NCI-H1694 treated with DMSO at 0.1 percent for 48 hours (cell line): ENCODE results near the gene USP35.
A peak's percentile ranks its signal among the peaks of the same experiment; 100 is the strongest.
"Not testable (repeated sequence)": the region's sequence is repeated elsewhere in the genome, so short reads cannot be mapped to it uniquely, and the experiment has no call there.

ENCODE experiments used
- DNase-seq: peaks from one replicate; lab custom pipeline; 2025; lab: John Stamatoyannopoulos, UW

Gene USP35

DNA sequence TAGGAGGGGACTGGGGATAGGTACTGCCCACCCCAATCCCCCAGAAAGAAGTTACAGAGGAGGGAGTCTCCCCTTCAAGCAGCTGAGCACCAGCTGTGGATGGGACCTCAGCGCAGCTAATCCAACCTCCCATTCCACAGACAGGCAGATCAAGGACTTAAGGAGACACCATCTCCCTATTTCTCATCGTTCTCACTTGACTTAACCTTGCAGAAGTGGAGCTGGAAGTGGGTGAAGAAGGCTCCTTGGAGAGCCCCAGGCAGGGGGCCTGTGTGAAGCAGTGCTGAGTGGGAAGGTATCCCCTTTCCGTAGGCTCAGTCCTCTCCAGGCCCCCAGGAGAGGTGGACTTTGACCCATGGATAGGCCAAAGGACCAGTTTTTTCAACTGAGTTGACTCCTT lies 27.3 kb downstream of the USP35 start:
- DNase-seq = no peak

DNA sequence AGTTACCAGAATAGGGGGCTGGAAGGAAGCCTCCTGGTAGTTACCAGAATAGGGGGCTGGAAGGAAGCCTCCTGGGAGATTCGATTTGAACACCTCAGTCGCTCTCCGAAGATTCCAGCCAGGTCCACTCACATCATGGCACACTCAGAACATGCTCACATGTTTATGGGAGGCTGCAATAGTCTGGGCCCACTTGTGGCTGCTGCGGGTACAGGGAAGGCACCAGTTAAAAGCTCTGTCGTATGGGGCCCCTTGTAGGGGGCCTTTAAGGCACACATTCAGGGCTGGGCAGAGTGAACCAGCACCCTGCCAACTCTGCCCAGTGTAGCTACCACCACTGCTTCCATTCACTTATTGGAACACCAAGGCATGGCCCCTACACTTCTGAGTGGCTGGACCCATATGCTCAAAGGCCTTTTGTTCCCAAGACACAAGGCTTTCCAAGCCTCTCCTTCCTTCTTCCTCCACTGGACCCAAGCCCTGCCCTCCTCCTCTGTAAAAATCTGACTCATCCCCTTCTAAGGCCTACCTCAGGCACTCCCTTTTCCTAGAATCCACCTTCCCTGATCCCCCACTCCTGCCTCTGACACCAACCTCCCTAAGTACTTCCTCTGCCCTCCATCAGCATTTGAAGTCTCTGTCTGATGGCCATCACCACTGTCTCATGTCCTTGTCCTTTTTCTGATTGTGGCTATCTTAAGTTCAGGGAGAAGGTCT lies 28.0 kb downstream of the USP35 start:
- DNase-seq = no peak

DNA sequence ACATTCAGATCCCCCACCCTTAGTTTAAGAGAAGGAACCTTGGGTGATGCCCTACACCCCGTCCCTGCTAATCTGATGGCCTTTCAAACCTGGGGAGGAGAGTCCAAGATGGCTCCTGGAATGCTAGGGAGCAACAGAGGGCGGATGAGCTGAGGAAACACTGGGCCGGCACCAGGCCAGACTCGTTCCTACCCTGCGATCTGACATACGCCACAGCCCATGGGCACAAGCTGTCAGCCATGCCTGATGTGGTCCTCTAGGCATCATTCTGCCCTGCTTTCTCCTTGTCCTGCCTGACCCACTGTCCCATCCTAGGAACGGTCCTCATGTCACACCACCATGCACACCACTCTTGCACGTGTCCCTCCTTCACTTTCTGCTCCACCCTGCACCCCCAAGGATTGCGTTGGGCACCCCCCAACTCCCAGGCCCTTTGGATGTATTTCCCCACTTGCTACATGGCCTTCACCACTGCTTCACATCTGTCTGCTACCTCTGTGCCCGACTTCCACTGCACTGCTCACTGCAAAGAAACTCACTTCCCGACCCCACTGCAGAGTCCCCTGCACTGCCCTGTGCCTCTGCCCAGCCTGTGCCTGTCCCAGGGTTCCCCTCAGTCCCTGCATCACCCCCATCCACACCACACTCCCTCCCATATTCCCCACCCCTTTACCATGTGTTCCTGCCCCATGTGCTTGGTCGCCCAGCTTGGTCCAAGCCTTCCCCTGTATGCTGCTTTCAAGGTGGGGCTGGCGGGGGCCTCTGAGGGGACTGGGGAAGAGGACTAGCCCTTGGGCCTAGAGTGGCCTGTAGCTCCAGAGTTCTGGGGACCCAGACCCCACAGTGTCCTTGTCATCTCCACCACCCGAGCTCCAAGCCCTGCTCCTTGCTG lies 29.2 kb downstream of the USP35 start:
- DNase-seq = no peak

DNA sequence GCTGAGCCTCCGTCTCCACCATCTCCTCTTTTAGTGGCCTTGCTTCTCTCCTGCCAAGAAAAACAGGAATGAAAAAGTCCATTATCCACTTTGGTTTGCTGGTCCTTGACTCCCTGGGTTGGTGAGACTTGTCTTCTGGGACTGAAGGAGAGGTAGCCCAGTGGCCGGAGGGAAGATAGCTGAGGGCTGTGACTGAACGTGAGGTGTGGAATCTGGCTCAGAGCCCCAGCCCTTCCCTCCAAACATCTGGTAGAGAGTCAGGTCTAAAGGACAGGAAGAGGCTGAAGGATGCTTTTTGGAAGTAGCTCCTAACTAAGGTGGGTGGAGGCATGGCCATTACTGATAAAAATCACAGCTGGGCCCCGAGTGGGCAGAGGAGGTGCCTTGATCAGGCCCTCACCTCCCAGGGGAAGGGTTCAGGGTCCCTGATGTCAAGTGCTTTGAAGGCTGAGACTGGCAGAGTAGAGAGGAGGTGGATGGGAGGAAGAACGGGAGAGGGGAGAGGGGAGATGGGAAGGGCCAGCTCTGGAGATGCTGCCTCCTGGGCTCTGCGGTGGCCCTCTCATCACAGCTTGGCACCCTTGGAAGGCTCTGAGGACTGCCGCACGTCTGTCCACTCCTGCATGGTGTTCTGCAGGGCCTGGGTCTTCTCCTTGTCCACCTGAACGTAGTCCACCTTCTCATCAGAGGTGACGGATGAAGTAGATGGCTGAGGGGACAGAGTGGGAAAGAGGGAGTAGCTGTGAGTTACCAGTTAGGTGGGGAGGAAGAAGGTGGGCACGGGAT lies 30.2 kb downstream of the USP35 start:
- DNase-seq = no peak

DNA sequence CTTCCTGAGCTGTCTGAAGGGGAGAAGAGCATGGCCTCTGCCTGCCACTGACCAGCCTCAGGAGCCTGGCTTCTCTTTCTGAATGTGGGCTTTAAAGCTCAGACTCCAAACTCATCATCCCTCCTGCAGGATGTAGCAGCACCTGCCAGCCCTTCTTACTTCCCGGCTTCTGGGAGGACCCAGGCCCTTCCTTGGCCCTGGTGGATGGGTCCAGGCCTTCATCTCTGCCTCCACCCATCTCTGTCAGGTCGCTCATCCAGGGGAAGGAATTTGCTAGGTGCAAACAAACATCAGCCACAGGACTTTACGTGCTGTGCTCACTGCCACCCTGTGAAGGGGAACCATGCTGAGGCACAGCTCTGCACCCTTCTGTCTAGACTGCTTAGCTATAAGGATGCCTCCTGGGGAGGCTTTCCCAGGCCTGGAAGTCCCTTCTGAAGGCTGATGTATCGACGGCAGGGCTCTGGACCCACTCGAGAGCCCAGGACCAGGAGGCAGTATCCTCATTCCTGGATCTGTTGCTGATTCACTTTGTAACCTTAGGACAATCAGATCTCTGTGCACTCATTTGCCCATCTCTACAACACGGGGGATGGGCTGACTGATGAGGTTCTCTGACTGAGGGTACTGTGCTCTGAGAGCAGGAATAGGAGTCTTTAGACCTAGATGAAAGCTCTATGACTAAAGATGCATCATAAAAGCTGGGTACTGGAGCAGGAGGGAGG lies 30.9 kb downstream of the USP35 start:
- DNase-seq = no peak

DNA sequence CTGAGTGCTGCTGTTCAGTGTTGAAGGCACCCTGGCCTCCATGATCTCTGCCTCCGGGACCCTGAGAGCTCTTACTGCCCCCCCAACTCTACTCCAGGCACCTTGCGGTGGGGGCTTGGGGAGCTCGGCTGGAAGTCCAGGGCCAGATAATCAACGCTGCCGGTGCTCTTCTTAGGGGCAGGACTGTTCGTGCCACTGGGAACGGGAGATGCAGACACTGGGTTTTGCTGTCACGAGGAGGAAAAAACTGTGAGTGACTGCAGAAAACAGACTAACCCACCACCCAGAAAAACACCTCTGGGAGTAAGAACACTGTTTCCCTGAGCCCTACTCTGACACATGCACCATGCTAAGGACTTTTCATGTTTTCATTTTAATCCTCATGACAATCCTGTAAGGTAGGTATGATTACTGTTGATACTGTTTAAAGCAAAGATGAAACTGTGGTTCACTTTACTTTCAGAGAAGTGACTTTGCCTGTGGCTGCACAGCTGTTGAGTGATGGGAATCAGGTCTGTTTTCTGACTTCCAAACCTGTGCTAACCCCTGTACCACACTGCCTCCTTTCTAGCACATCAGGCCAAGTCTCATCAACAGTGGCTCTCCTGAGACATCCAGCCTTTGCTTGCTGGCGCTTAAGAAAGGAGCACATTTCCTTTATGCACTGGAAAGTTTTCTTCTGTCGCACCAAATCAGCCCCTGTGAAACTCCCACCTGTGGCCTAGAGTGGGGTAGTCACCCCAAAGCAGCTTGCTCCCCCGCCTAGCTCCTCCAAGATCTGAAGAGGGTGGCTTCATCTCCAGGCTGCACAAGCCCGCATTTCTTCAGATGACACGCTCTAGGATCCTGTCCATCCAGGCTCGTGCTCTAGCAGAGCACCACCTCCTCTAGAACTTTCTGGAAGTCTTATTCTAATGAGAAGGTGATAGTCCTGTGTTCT lies 31.8 kb downstream of the USP35 start:
- DNase-seq = no peak

DNA sequence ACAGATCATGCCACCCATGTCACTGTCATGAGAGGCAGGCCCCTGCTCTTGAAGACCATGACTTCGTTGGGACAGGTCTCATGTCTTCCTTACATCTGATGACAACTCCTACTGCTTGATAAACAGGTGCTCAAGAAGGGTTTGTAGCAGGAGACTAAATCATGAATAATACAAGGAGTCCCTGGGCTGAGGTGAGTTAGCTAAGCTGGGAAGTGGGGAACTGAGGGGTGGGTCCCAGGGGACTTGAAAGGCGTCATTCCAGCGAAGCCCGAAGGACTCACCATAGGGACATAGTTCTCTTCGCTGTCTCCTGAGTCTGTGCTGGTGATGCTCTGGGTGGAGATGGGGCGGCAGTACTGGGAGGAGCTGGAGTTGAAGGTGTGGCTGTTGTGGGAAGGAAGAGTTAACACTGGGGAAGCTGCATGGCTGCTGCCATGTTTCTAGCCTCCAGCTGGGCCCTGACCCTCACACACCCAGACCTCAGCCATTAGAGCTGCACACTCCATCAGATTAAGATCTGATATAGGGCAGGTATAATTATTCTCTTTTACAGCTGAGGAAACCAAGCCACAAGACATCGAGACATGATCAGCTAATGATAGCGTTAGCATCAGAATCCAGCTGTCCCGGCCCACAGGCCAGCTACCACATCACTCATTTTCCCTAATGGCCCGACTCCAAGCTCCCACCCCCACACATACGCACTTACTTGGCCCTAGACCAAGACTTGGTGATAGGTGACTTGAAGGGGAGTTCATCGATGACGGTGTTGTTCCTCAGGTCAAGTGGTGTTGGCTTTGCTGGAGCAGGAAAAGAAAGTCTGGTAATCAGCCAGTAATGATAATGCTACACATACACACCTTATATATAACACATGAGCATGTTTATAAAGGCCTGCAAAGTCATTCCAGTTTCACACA lies 32.9 kb downstream of the USP35 start:
- no peak for DNase-seq

DNA sequence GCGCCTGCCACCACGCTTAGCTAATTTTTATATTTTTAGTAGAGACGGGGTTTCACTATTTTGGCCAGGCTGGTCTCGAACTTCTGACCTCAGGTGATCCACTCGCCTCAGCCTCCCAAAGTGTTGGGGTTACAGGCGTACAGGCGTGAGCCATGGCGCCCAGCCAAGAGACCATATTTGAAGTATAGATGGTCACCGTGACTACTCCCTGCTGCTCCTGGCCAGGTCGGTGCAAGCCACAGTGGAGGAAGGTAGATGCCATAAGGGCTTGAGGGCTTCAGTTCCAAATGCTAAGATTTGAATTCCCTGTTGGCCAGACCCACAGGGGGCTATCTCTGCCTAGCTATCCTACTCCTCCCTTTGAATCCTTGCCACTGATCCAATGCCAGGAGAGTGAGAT lies 34.0 kb downstream of the USP35 start:
- not testable (repeated sequence) for DNase-seq

DNA sequence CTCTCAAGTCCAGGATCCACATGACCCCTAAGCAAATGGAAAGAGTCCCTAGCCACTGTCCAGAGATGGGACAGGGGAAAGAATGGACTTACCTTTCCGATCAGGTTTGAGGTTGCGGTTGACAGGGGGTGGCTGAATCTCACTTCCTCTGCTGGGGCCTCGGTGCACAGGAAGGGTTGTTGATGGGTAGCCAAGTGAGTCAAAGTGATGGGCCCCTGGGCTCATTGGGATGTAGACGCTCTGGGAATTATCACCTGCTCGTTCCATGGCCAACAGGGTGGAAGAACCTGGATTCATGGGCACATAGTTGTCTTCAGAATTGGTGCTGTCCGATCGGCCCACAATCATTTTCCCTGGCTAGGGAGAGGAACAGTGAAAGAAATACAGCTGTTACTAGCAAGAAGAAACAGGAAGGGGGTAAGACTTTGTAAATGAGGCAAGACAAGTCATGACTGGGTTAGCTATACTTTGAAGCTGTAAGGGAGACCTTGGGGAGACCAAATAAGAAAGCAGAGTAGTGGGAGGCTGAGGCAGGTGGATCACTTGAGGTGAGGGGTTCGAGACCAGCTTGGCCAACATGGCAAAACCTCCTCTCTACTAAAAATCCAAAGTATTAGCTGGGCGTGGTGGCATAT lies 34.7 kb downstream of the USP35 start:
- DNase-seq = no peak

DNA sequence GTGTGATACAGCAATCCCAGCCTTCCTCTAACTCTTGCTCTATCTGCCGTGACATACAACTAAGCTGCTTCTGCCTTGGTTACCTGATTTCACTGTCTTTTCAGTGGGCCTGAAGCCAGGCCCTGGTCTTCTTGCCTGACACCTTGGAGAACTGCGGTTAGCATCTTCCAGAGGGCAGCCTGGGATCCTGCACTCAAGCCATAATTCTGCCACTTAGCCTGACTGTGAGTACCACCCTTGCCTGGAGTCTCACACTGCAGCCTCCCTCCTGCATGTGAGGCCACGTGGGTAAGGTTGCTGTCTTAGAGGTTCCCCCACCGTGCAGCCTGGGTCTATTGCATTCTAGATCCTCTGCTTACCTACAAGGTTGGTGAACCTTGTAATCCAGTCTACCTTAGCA lies 35.8 kb downstream of the USP35 start:
- no peak for DNase-seq

DNA sequence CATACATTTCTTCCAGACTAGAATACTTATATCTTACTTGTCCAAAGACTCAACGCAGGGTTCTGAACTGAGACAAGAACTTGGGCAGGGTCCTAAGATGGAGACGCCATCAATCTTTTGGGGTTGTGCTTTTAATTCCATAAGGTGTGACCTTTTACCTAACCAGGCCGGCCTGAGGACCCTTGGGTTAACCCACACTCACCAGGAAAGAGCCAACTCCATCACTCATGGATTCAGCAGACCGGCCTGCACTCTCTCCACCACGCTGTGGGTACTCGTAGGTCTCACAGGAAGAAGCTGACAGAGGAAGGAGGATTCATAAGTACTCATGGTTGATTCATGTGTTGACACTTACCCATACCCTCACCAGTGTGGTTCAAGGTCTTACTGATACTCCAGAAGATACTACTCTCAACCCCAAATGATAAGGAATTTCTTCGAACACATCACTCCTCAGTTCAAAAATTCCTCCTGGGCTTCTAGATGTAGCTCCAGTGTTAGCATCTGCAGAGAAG lies 36.2 kb downstream of the USP35 start:
- DNase-seq = no peak

DNA sequence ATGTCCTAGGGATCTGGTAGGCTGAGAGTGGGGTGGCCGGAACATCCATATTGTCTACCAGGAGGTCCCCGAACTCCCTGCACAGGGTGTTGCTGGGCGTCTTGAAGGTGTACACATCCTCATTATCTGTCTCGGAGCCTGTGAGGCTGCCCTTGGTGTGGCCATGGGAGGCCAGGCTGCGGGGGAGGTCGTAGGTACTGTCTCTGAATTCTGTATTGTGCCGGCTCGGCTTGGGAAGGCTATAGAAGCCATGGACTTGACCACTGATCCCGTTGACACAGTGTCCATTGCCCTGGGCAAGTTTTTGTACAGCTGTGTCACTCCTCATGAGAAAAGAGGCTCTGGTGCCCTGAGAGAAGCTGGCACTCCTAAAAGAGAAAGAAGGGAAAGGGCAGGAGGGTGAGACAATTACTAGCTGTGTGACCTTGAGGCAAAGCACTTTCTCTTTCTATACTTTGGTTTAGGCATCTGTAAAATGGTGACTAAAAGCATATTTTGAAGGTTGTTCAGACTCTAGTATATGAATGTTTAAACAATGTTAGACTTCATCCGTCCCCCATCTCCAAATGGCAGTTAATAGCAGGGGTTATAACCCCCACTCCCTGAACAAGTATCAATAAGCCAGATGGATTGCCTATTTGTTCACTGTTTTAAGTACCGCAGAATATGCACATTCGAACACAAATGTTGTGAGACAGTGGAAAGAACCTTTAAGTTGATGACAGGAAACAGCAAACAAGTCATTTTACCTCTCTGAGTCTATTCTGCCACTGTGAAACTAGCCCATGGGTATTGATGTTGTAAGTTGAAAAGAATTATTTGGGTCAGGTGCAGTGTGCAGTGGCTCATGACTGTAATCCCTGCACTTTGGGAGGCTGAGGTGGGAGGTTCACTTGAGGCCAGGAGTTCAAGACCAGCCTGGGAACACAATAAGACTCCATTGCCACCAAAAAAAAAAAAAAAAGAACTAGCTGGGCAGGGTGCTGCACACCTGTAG lies 38.3 kb downstream of the USP35 start:
- DNase-seq = no peak

DNA sequence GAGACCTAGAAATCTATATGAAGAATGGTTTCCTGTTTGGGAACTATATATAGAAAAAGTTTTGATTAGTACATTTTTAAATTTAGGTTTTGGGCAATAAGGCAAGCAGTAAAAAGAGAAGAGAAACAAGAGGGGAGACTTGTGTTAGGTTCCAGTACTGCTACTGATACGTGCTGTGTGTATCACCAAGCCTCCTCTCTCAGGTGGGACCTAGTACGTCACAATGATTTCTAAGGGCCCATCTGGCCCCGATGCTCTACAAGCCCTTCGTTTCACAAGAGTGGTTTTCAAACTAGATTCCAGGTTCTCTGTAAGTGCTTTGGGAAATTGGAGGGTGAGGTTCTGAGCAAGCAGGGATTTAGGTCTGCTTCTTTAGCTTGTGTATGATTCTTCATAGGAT lies 39.2 kb downstream of the USP35 start:
- no peak for DNase-seq

DNA sequence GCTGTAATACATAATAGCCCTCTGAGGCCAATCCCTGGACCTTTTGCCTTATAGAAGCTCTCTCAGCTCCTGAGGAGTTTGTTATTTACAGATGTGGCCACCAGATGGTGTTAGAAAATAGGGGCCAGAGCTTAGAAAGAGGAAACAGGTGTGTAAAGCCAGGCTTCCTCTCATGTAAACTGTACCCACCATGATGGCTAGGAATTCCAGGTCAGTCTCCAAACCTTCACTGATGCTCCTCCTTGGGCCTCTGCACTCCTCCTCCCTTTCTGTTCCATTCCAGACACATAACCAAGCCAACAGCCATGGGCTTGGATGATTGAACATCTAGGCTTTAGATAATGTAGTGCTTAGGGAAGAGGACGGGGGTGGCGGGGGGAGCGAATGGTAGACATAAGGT lies 39.7 kb downstream of the USP35 start:
- DNase-seq = peak; percentile 20

DNA sequence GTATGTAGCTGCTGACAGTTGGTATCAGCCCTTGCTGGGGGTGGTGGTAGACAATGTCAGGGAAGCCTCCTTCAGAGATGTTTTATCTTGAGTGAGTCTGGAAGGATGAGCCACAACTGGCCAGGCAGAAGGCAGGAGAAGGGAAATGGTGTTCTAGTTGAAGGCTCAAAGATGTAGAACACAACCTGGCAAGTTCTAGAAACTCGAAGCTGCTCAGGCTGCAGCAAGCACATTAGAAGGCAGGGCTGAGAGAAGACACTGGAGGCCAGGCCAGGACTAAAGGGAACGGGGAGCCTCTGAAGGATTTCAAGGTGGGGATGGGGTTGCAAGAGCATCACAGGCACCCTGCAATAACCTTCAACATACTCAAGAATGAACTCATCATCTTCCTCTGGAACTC lies 40.4 kb downstream of the USP35 start:
- no peak for DNase-seq

DNA sequence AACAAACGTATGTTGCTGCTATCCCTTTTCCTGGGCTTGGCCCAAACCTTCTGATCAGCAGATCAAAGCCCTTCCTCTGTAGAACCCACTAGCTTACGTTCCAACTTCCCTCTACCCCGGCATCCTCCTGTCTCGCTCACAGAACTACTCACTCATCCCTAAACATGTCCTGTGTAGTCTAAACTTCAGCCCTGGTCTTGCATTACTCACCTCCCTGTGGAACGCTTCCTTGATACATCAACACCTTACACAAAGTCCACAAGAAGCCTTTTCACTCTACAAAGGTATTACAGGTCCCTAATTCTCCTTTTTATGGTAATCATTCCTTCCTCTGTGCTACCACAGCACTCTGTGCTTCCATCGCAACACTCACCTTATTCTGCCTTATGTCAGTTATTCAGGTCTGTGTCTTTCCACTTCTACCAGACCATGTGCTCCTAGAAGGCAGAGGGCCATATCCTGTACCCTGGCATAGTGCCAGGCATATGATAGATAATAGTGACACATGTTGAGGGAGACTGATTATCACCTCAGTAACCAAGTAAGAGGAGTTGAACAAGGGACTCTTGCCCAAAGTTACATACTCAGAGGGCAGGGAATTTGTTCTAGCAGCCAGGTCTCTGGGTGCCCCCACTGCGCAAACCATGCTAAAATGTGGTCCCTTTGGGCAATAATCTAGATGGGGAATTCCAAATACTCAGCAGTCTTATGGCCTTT lies 41.6 kb downstream of the USP35 start:
- DNase-seq = no peak

DNA sequence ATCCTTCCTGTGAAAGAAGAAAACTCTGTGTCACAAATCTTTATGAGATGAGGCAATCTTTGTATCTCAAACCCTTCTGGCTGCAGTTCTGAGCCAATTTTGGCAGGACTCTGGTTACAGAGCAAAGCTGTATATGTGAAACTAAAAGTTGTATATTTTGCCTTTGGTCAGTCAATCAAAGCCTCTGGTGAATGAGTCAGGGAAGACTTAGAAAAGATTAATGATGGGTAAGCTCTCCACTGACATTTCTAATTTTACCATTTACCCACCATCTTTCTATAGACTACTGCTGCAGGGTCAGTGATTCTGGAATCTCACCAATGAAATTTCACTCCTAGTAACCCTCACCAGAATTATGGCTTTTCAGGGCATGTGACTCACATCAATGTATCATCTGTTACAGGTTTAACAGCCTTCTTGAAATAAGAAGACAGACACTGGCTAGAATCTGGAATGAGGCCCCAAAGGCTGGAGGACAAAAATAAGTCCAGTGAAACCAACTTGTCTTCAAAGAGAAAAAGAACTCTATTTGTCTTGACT lies 43.3 kb downstream of the USP35 start:
- no peak for DNase-seq
